ENCODE data around the gene PCNX2.

DNA sequence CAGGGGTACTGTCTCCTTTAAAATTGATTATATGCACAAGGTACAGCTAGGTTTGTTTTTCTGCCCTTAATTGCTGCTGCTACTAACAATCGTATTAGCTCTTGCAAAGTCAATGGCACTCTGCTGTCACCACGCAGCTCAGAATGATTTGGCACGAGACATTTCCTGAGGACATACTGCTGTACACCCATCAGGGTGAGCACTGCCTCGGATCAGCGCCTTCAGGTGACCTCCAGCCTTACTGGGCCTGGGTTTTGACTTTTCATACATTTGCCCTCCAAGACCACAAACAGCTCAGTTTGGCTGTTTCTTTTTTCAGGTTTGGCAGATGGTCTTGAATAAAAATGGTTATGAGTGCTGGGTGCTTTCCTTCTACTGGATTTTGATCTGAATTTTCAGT is 234.3 kb downstream of the PCNX2 start:
- TF ChIP-seq, protein P1, sequence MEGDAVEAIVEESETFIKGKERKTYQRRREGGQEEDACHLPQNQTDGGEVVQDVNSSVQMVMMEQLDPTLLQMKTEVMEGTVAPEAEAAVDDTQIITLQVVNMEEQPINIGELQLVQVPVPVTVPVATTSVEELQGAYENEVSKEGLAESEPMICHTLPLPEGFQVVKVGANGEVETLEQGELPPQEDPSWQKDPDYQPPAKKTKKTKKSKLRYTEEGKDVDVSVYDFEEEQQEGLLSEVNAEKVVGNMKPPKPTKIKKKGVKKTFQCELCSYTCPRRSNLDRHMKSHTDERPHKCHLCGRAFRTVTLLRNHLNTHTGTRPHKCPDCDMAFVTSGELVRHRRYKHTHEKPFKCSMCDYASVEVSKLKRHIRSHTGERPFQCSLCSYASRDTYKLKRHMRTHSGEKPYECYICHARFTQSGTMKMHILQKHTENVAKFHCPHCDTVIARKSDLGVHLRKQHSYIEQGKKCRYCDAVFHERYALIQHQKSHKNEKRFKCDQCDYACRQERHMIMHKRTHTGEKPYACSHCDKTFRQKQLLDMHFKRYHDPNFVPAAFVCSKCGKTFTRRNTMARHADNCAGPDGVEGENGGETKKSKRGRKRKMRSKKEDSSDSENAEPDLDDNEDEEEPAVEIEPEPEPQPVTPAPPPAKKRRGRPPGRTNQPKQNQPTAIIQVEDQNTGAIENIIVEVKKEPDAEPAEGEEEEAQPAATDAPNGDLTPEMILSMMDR (IDR thresholded peaks at IDR 0.05), result no peak
- no peak for TF ChIP-seq POLR2AphosphoS5 (IDR thresholded peaks at IDR 0.05)
- TF ChIP-seq EP300 (IDR thresholded peaks at IDR 0.05), result no peak

Measured in stomach (tissue), 4 donors.